ENCODE results near the gene LDLRAD2.
"Not testable (repeated sequence)": the region's sequence is repeated elsewhere in the genome, so short reads cannot be mapped to it uniquely, and the experiment has no call there.

Gene LDLRAD2

DNA sequence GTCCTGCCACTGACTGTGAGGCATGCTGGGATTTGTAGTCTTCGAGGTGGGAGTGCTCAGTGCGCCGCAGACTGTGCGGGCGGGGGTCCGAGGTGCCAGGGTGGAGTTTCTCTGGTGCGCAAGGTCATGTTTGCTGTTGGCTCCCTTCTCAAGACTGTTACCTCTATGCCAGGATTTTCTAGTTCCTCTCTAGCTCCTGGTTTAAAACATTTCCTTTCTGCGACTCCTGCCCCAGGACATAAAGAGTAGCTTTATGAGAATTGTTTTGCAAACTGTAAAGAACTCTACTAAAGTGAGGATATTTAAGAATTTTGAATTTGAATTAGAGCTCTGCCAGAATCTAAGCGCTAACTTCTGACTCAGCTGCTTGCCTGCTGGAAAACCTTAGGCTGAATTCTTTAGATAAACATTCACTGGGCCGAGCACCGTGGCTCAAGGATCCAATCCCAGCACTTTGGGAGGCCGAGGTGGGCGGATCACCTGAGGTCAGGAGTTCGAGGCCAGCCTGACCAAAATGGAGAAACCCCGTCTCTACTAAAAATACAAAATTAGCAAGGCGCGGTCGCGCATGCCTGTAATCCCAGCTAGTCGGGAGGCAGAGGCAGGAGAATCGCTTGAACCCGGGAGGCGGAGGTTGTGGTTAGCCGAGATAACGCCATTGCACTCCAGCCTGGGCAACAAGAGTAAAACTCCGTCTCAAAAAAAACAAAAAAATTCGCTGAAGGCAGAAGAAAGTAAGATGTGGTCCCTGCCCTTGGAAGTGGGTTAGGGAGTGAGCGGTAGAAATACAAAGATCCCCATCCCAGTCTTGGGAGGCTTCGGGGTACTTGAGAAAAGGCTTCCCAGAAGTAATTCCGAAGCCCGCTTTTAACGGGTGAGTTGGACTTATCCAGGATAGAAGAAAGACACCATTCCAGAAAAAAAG, 28.1 kb upstream of the LDLRAD2 start:
- no peak for DNase-seq (ENCODE audit: low read depth in 2 of 2)

DNA sequence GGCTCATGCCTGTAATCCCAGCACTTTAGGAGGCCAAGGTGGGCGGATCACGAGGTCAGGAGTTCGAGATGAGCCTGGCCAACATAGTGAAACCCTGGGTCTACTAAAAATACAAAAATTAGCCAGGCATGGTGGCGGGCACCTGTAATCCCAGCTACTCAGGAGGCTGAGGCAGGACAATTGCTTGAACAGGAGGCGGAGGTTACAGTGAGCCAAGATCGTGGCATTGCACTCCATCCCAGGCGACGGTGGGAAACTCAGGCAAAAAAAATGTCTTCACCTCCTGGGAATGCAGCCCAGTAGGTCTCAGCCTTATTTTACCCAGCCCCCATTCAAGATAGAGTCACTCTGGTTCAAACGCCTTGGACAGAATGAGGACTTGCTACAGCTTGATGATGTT, 26.3 kb upstream of the LDLRAD2 start:
- not testable (repeated sequence) for DNase-seq (ENCODE audit: low read depth in 2 of 2)

DNA sequence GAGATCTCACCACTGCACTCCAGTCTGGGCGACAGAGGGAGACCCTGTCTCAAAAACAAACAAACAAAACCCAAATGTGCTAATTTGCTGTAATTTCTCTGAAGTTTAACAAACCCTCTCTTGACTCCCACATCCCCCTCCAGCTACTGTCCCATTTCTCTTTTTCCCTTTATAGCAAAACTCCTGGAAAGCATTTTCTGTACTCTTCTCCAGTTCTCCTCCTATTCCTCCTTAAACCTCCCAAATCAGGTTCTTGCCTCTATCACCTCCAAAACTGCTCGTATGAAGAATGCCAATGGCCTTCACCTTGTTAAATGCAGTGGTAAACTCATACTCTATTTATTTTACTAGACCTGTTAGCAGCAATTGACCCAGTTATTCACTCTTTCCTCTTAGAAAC, 25.4 kb upstream of the LDLRAD2 start:
- no peak for DNase-seq (ENCODE audit: low read depth in 2 of 2)

DNA sequence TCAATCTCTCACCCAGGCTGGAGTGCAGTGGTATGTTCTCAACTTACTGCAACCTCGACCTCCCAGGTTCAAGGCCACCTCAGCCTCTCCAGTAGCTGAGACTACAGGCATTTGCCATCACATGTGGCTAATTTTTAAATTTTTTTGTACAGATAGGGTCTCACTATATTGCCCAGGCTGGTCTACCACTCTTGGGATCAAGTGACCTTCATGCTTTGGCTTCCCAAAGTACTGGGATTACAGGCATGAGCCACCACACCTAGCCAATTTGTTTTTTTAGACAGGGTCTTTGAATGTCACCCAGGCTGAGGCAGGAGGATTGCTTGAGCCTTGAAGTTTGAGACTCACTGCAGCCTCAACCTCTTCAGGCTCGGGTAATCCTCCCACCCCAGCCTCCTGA, 19.0 kb upstream of the LDLRAD2 start:
- no peak for DNase-seq (ENCODE audit: low read depth in 2 of 2)

DNA sequence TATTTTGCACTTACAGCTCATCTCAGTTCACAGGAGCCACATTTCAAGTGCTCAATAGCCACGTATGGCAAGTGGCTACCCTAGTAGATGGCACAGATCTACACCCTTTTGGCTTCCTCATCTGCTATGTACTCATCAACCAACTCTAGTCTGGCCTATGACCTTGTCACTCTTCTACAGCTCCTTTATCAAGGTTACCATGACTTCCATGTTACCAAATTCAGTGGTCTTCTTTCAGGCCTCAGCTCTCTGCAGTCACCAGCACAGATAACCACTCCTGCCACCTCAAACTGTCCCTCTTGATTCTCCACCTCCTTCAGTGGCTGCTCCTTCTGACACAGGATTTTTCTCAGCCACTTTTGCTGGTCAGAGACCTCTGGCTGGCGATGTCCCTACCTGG, 17.4 kb upstream of the LDLRAD2 start:
- no peak for DNase-seq (ENCODE audit: low read depth in 2 of 2)

DNA sequence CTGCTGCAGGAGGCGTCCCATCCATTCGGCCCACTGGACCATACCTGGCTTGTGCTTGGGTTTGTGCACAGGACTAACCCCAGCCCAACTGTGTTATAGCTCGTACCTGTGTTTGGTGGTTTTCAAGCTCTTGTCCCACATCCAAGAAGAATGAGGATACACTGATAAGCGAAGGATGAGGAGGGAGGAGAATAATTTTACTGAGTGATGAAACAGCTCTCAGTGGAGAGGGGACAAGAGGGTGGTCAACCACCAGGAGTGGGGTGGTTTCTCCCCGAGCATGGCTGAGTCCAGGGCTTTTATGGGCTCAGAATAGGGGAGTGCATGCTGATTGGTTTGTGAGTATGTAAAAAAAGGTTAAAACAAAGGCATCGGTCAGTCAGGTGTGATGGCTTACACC, 17.0 kb upstream of the LDLRAD2 start:
- DNase-seq (ENCODE audit: low read depth in 2 of 2): no peak

DNA sequence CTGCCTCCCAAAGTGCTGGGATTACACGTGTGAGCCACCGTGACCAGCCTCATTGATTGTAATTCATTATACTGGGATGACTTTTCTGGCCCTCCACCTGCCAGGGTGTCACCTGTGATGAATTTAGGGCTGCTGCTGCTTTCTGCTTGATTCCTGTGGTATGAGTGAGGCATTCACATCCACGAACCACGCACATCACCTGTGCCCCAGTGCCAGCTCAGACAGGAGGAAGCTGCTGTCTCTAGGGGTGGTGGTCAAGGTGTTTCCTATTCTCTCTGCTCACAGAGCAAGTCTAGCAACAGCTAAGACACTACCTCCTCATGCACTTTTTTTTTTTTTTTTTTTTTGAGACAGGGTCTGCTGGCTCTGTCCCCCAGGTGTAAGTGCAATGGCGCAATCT, 12.3 kb upstream of the LDLRAD2 start:
- no peak for DNase-seq (ENCODE audit: low read depth in 2 of 2)

DNA sequence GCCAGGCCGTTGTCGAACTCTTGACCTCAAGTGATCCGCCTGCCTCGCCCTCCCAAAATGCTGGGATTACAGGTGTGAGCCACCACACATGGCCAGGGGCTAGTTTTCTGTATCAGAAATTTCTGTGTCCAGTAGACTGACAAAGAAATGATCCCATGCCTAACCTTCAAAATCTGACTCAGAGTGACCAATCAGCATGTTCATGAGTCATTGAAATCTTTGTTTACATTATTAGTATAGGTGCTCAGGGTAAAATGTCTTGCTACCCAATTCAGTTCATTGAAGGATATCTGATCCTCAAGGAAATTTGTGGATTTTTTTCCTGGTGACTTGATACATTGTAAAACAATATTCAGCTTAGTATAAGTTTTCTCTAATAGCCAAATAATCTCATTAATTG, 11.0 kb upstream of the LDLRAD2 start:
- DNase-seq (ENCODE audit: low read depth in 2 of 2): no peak

DNA sequence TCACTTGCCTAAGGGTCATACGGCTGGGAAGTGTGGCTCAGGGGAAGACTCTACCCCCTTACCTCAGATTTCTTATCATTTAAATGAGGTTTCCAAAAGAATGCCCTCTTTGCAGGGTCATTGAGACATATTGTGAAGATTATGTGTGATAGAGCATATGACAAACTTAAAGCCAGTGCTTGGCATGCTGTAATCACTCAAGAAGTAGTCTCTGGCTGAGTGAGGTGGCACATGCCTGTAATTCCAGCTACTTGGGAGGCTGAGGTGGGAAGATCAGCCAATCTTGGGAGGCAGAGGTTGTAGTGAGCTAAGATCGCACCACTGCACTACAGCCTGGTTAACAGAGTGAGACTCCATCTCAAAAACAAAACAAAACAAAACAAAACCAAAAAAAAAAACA, 7.5 kb upstream of the LDLRAD2 start:
- DNase-seq (ENCODE audit: low read depth in 2 of 2): no peak

DNA sequence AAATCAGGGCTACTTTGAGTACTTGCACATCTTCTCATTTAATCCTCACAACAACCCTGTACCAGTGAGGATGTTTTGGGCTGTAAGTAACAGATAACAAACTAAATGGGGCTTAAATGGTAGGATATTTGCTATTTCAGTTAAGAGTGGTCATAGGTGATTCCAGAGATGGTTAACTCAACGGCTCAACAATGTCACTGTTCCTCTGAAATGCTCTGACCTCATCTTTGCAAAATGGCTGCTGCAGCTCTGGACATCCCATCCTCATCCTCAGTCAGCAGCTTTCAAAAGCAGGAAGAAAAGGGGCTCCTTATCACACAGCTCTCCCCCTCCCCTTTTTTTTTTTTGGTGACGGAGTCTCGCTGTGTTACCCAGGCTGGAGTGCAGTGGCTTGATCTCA, 1.5 kb downstream of the LDLRAD2 start:
- no peak for DNase-seq (ENCODE audit: low read depth in 2 of 2)

DNA sequence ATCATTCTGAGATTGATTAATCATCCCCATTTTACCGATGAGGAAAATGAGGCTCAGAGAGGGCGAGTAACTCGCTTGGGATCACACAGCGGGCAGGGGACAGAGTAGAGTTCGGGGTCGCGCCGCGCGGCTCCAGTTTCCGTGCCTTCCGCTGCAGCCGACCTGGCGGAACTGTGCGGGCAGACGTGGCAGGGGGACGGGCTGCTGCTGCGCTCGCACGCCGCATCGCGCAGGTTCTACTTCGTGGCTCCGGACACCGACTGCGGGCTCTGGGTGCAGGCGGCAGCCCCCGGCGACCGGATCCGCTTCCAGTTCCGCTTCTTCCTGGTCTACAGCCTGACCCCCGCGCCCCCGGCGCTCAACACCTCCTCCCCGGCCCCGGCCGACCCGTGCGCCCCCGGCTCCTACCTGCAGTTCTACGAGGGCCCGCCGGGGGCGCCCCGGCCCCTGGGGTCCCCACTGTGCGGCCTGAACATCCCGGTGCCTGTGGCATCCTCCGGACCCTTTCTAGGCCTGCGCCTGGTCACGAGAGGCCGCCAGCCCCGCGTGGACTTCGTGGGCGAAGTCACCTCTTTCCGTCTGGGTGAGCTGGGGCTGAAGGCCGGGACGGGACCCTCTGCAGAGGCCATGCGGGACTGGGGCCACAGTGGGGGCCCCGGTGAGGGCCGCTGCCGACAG, 2.3 kb downstream of the LDLRAD2 start:
- DNase-seq (ENCODE audit: low read depth in 2 of 2): no peak

DNA sequence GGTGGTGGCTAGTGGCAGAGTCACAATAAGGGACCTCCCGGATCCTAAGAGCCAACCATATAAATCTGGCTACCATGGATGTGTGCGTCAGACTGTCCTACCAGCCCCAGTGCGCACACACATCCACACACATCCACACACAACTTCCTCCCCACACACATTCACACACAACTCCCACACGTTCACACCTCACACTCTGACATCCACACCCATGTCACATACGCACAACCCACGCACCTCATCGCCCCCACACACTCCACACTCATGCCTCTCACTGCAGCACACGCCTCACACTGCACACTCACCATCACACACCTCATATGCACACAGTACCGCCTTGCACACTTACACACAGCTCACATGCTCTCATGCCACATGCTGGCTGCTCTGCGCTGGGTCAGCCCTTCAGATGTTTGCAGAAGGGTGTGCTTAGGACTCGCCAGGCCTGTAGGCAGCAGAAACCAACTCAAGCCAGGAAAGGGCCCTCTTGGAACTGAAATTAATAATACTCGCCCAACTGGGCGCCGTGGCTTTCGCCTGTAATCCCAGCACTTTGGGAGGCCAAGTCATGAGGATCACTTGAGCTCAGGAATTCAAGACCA, 3.0 kb downstream of the LDLRAD2 start:
- no peak for DNase-seq (ENCODE audit: low read depth in 2 of 2)

DNA sequence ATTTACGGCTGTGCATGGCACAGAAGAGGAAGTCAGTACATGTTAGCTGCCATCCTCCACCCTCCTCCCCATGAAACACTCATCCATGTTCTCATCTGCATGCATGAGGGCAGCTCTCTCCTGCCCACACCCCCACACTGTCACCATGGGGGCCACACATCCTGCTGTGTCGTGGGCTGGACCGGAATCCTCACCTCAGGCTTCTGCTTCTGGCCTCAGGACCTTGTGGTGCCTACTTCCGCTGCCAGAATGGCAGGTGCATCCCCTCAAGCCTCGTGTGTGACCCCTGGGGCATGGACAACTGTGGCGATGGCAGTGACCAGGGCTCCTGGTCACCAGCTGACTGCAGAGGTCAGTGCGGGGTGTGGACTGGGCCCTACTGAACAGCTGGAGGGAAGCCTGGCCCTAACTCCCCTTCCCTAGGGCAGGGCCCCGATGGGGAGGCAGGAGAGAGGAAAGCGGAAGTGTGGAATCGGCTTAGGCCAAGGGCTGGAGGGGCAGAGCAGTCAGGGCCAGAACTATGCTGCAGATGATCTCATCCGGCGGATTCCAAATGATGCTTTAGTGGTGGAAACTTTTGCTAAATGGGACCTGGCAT, 3.8 kb downstream of the LDLRAD2 start:
- no peak for DNase-seq (ENCODE audit: low read depth in 2 of 2)

DNA sequence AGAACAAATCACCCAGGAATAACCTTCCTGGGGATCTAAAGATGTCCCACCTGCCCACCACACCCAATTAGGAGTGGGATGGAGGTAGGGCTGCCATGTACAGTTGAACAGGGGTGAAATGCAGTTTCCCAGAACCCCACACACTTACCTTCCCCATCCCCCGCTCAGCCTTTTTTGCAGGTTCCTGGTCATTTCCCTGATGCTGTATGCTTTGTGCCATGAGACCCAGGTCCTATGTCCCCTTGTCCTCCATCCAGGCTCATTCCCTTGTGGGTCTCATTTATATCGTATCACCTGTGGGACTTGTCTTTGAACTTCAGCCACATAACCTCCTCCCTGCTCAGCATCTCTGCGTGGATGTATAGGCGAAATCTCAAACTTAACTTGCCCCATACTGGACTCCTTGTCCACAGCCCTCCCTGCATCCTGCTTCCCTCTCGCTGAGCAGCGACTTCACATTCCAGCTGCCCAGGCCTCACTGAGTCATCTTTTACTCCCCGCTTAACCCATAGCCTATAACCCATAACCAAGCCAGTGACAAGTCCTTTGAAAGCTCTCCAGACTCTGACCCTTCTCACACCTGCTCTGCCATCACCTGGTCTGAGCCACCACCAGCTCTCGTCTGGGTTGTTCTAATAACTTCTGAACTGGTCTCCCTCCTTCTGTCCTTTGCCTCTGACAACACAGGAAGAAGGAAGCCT, 4.7 kb downstream of the LDLRAD2 start:
- DNase-seq (ENCODE audit: low read depth in 2 of 2): no peak

DNA sequence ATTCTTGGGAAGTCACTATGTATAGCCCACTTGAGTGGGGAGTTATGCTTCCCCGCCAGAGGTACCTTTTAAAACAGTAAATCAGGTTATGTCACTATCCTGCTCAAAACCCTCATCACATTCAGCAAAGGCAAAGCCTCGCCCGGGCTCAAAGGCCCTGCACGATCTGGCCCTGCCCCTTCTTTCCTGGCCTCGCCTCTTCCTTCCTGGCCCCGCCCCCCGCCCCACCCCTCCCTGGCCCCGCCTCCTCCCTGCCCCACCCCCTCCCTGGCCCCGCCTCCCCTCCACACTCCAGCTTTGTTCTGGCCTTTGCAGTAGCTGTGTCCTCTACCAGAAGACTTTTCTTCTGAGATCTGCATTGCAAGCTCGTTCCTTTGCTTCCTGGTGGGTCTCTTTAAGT, 6.6 kb downstream of the LDLRAD2 start:
- no peak for DNase-seq (ENCODE audit: low read depth in 2 of 2)

DNA sequence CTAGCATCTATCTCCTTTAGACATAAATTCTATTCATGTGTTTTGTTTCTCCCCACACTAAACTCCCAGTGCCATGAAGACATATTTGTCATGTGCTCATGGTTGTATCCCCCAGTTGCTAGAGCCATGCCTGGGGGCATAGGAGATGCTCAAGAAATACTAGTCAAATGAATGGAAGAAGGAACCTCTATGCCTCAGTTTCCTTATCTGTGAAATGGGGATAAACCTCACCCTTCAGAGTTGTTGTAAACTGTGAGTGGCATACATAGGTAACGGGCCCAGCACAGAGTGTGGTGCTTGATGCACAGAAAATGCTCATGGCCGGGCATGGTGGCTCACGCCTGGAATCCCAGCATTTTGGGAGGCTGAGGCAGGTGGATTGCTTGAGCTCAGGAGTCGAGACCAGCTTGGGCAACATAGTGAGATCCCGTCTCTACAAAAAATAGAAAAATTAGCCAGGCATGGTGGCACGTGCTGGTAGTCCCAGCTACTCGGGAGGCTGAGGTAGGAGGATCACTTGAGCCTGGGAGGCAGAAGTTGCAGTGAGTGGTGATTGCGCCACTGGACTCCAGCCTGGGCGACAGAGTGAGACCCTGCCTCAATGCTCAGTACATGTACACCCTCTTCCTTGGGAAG, 8.7 kb downstream of the LDLRAD2 start:
- no peak for DNase-seq (ENCODE audit: low read depth in 2 of 2)

DNA sequence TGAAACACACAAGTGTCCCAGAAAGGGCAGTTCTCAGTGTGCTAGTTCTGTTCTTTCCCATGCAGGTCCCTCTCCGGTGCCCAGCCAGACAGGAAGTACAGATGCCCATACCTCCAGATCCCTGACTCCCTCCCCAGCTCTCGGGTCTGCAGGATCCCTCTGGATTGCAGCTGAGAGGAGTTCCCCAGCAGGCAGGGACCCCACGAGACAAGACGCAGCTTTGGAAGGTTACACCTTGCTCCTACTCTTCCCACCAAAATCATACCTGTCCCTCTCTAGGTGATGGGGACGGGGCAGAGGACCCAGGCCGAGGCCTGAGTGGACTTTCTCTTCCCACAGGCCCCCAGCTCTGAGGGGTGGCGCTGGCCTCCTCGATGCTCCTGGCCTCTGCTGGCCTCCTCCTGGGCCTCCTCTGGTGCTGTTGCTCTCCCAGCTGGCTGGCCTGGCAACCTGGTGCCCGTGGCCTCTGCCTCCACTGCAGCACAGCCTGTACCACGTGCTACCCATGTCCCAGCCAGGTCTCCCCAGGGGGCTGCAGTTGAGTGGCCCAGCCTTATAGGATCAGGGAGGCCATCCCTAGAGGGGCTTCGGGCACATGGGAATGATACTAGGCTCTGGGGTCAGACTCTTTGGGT, 9.4 kb downstream of the LDLRAD2 start:
- no peak for DNase-seq (ENCODE audit: low read depth in 2 of 2)

DNA sequence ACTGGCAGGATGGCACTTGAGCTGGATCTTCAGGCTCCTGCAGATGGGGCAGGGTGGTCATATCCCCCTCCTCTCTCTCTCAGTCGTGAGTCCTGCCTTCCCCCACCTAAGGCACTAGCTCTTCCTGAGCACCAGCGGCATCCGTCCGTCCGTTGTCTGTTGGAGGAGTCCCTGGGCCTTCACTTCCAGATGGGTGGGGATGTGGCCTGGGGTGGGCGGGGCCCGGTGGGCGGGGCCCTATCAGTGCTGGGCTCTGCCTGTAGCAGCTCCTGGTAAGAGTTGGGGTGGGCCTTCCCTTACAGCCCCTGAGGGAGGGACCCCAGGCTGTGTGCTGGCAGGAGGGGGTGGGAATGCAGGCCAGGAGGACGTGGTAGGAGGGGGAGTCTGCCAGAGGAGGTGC, 10.3 kb downstream of the LDLRAD2 start:
- no peak for DNase-seq (ENCODE audit: low read depth in 2 of 2)

DNA sequence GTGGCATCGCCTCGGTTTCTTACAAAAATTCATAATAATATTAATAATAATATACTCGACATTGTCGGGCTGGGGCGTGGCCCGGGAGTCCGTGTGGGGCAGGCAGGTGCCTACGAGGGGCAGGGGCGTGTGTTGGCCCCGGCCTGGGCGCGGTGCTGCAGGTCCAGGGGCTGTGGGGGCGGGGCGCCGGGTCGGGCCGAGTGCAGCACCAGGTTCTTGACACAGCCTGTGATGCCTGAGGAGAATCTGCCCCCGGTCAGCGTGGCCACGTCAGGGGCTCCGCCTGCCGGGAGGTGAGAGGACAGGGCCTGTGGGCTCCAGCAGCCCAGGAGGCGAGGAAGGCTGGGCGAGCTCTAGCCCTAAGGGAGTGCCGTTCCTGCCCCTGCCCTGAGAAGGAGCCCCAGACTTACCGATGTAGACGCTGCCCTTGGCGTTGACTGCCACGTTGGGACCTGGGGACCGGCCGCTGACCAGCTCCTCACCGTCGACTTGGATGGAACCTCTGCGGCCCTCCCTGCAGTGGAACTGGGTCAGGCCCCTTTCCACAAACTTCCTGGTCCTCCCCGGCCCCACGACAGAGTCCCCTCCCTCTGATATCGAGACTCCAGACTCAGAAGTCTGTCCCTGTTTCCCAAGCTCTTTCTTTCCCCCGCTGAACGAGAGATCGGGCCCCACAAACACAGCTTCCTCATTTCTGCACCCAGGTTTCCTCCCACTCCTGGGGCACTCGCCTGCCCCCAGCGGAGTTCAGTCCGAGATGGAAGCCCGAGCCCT, 11.3 kb downstream of the LDLRAD2 start:
- no peak for DNase-seq (ENCODE audit: low read depth in 2 of 2)

All from stimulated activated CD8-positive, alpha-beta memory T cell treated with anti-CD3 and anti-CD28 coated beads, Interleukin-7, amount 100 ng/mL, for 1 hour (primary cell).